Gastroesophageal sphincter (tissue), 4 donors: ENCODE results near the gene TNKS2. TPM values are rescaled to one million over a fixed set of nuclear protein-coding genes. Genes with fewer than 3 reads are reported as not detected.

Source experiments
- ATAC-seq: fragments of 150-250 bp; one replicate; pipeline ENCODE4 v1.9.1; 2016; ENCODE audit warnings: mild to moderate bottlenecking, moderate library complexity
- H3K27ac ChIP-seq, 4 donors: fragments of 200-600 bp; sonication (generic) in 3 of 4; 1 replicate in 3 of 4; 2 replicates in 1 of 4; pipeline ENCODE4 v1.5.1; 2016 to 2019
- H3K27me3 ChIP-seq: fragments of 200-600 bp; sonication (generic); one replicate; pipeline ENCODE4 v1.5.1; 2019
- H3K36me3 ChIP-seq, 2 donors: fragments of 200-600 bp; sonication (generic); one replicate each; pipeline ENCODE4 v1.5.1; 2019; ENCODE audit warnings: control low read depth in 1 of 2
- H3K4me1 ChIP-seq, 3 donors: fragments of 200-600 bp; sonication (generic); 1 replicate in 2 of 3; 2 replicates in 1 of 3; pipeline ENCODE4 v1.5.1; 2016 to 2019; ENCODE audit warnings: control low read depth in 2 of 3
- H3K4me3 ChIP-seq, 2 donors: fragments of 200-600 bp; sonication (generic); one replicate each; pipeline ENCODE4 v1.5.1; 2019; ENCODE audit warnings: mild to moderate bottlenecking in 1 of 2, moderate library complexity in 1 of 2
- H3K9me3 ChIP-seq, 3 donors: fragments of 200-600 bp; sonication (generic); one replicate each; pipeline ENCODE4 v1.5.1; 2017 to 2019; ENCODE audit warnings: control low read depth in 2 of 3
- CTCF ChIP-seq, 4 experiments: fragments of 200-600 bp in 2 of 4; fragments of 450-650 bp in 2 of 4; sonication (generic) in 1 of 4; IDR thresholded peaks; one replicate each; pipeline ENCODE4 v1.5.1; 2017 to 2019; ENCODE audit warnings: antibody characterized with exemption in 4 of 4, mild to moderate bottlenecking in 2 of 4, moderate library complexity in 2 of 4
- EP300 ChIP-seq: sonication (generic); formaldehyde crosslinking; IDR thresholded peaks from one replicate; pipeline ENCODE4 v1.6.1; 2017; ENCODE audit warnings: antibody characterized with exemption, mild to moderate bottlenecking
- POLR2A ChIP-seq, 2 donors: fragments of 450-650 bp; IDR thresholded peaks; one replicate each; pipeline ENCODE4 v1.6.1; 2017; ENCODE audit warnings: antibody characterized with exemption in 2 of 2, mild to moderate bottlenecking in 2 of 2, moderate library complexity in 1 of 2
- POLR2AphosphoS5 ChIP-seq: sonication (generic); formaldehyde crosslinking; IDR thresholded peaks from one replicate; pipeline ENCODE4 v1.6.1; 2017; ENCODE audit warnings: antibody characterized with exemption
- WGBS, 2 donors: methylation state at CpG; one replicate each; pipeline ENCODE4 v1.1.5; 2018; ENCODE audit warnings: low coverage in 1 of 2; 5-methylcytosine and 5-hydroxymethylcytosine counted together
- total RNA-seq, 4 donors: library from RNA; depleted of rRNA; stranded (reverse); fragments of >200 nt; gene quantifications; one replicate each; pipeline ENCODE4 v1.1.0, GENCODE V29; 2016

The TNKS2 gene
- total RNA-seq, 4 donors from 2014 or later, result 40.6 to 49.7 (median 45.6) TPM

- Histone ChIP-seq H3K4me1 (no peaks in the 10 kb centered on the region), H3K4me3 (no peak overlapping the region), H3K27ac (no peak overlapping the region), H3K27me3 (no peaks in the 10 kb centered on the region), H3K9me3 (no peaks in the 10 kb centered on the region), H3K36me3 (peaks cover 3 to 99% of the 10 kb centered on the region in 2 donors)
- no peak for TF ChIP-seq EP300
- TF ChIP-seq POLR2AphosphoS5, result no peak
- no peak for TF ChIP-seq POLR2A (IDR thresholded peaks at IDR 0.05)
- TF ChIP-seq CTCF (IDR thresholded peaks at IDR 0.05), result no peak
- ATAC-seq, result no peak
These were observed 44.9 kb downstream of the TNKS2 start for GRCh38 chr10:91843083-91843482.

- Histone ChIP-seq H3K9me3 (no peaks in the 10 kb centered on the region), H3K4me3 (no peak overlapping the region), H3K27me3 (no peaks in the 10 kb centered on the region), H3K4me1 (no peaks in the 10 kb centered on the region), H3K36me3 (peaks cover 17 to 99% of the 10 kb centered on the region in 2 donors), H3K27ac (no peak overlapping the region)
- TF ChIP-seq EP300, result no peak
- peak in 1 of 4 experiments; percentile 20 for TF ChIP-seq CTCF (IDR thresholded peaks at IDR 0.05)
- 78 to 89% methylated on average over 6 of the region's 6 CpGs for WGBS, 2 donors
- ATAC-seq, result no peak
These were observed 58.4 kb downstream of the TNKS2 start for GRCh38 chr10:91856637-91857036.

- TF ChIP-seq CTCF (IDR thresholded peaks at IDR 0.05), result no peak
- no peak for TF ChIP-seq EP300
- TF ChIP-seq POLR2AphosphoS5, result no peak
- no peak for TF ChIP-seq POLR2A (IDR thresholded peaks at IDR 0.05)
- Histone ChIP-seq H3K27me3 (no peaks in the 10 kb centered on the region), H3K9me3 (no peaks in the 10 kb centered on the region), H3K4me1 (no peaks in the 10 kb centered on the region), H3K27ac (no peak overlapping the region), H3K36me3 (peaks cover 16 to 89% of the 10 kb centered on the region in 2 donors), H3K4me3 (no peak overlapping the region)
- WGBS, 2 donors, result 71 to 100% methylated on average over 1 of the region's 1 CpG
- no peak for ATAC-seq
These were observed 62.7 kb downstream of the TNKS2 start for GRCh38 chr10:91860885-91861284.

- no peak overlapping the region for H3K4me3 ChIP-seq
- no peak overlapping the region for H3K27ac ChIP-seq
- no peaks in the 10 kb centered on the region for H3K27me3 ChIP-seq
- H3K9me3 ChIP-seq, result no peaks in the 10 kb centered on the region
- no peaks in the 10 kb centered on the region for H3K4me1 ChIP-seq
- no peak for ATAC-seq
- TF ChIP-seq POLR2AphosphoS5 (no peak), EP300 (no peak), CTCF (IDR thresholded peaks at IDR 0.05) (no peak), POLR2A (IDR thresholded peaks at IDR 0.05) (no peak)
- peaks cover 10 to 61% of the 10 kb centered on the region in 2 donors for H3K36me3 ChIP-seq
- WGBS, 2 donors, result 34 to 64% methylated on average over 2 of the region's 2 CpGs
These were observed 65.9 kb downstream of the TNKS2 start for GRCh38 chr10:91864099-91864498.

- no peaks in the 10 kb centered on the region for H3K4me1 ChIP-seq
- H3K9me3 ChIP-seq, result no peaks in the 10 kb centered on the region
- ATAC-seq, result no peak
- no peak overlapping the region for H3K4me3 ChIP-seq
- TF ChIP-seq CTCF (IDR thresholded peaks at IDR 0.05) (no peak), EP300 (no peak), POLR2AphosphoS5 (no peak), POLR2A (IDR thresholded peaks at IDR 0.05) (no peak)
- 68 to 72% methylated on average over 2 of the region's 2 CpGs for WGBS, 2 donors
- no peaks in the 10 kb centered on the region for H3K27me3 ChIP-seq
- peaks cover 10 to 54% of the 10 kb centered on the region in 2 donors for H3K36me3 ChIP-seq
- H3K27ac ChIP-seq, result no peak overlapping the region
These were observed 66.5 kb downstream of the TNKS2 start for GRCh38 chr10:91864744-91865143.
